ENCODE measurements around the gene ZNHIT2. TPM values are rescaled to one million over a fixed set of nuclear protein-coding genes. Genes with fewer than 3 reads are reported as not detected.

ZNHIT2 gene
- total RNA-seq, 1 donor from 2014 or later: 4.7 TPM

GRCh38 chr11:65134240-65134951 is 16.9 kb upstream of the ZNHIT2 start, which contains the start of gene SYVN1:
TSS of gene SYVN1 (minus strand) at chr11:65134519. CDS start at chr11:65133601, 918 bp downstream.
- peak; percentile 82 for DNase-seq

GRCh38 chr11:65133724-65134123 is 16.2 kb upstream of the ZNHIT2 start:
- no peak for DNase-seq

- no peak for DNase-seq
Measured at GRCh38 chr11:65132988-65133700, 15.6 kb upstream of the ZNHIT2 start.

- no peak for DNase-seq
Measured at GRCh38 chr11:65132238-65132987, 14.9 kb upstream of the ZNHIT2 start.

GRCh38 chr11:65131895-65132237 is 14.4 kb upstream of the ZNHIT2 start:
- DNase-seq: no peak

- no peak for DNase-seq
Measured at GRCh38 chr11:65131417-65131776, 13.9 kb upstream of the ZNHIT2 start.

- no peak for DNase-seq
Measured at GRCh38 chr11:65130631-65131416, 13.3 kb upstream of the ZNHIT2 start.

- DNase-seq: no peak
Measured at GRCh38 chr11:65129649-65130441, 12.3 kb upstream of the ZNHIT2 start.

- no peak for DNase-seq
Measured at GRCh38 chr11:65128182-65129145, 11.0 kb upstream of the ZNHIT2 start.

GRCh38 chr11:65127473-65128181 is 10.1 kb upstream of the ZNHIT2 start:
- DNase-seq: no peak

- DNase-seq: no peak
Measured at GRCh38 chr11:65126624-65127274, 9.2 kb upstream of the ZNHIT2 start.

GRCh38 chr11:65125197-65126056 is 7.9 kb upstream of the ZNHIT2 start:
- DNase-seq: no peak

GRCh38 chr11:65124480-65125196 is 7.1 kb upstream of the ZNHIT2 start:
- no peak for DNase-seq

GRCh38 chr11:65121865-65122696 is 4.6 kb upstream of the ZNHIT2 start, which contains the start of the genes FAU and MRPL49:
TSS of gene FAU (minus strand) at chr11:65122134. CDS start at chr11:65121813, 321 bp downstream.
TSS of gene MRPL49 (plus strand) at chr11:65122321. CDS start at chr11:65122347, 26 bp downstream.
- DNase-seq: peak; percentile 96

- no peak for DNase-seq
Measured at GRCh38 chr11:65121447-65121864, 4.0 kb upstream of the ZNHIT2 start.

GRCh38 chr11:65120831-65121230 is 3.3 kb upstream of the ZNHIT2 start:
- no peak for DNase-seq

Data from occipital lobe (tissue), 2 donors.